Measurements from ENCODE around the gene FFAR1. TPM values are rescaled to one million over a fixed set of nuclear protein-coding genes. Genes with fewer than 3 reads are reported as not detected.

FFAR1 gene, protein sequence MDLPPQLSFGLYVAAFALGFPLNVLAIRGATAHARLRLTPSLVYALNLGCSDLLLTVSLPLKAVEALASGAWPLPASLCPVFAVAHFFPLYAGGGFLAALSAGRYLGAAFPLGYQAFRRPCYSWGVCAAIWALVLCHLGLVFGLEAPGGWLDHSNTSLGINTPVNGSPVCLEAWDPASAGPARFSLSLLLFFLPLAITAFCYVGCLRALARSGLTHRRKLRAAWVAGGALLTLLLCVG (N-terminal part only)
- polyA plus RNA-seq (2012; ENCODE audit: insufficient read depth, insufficient read length, low read depth): not detected

DNA sequence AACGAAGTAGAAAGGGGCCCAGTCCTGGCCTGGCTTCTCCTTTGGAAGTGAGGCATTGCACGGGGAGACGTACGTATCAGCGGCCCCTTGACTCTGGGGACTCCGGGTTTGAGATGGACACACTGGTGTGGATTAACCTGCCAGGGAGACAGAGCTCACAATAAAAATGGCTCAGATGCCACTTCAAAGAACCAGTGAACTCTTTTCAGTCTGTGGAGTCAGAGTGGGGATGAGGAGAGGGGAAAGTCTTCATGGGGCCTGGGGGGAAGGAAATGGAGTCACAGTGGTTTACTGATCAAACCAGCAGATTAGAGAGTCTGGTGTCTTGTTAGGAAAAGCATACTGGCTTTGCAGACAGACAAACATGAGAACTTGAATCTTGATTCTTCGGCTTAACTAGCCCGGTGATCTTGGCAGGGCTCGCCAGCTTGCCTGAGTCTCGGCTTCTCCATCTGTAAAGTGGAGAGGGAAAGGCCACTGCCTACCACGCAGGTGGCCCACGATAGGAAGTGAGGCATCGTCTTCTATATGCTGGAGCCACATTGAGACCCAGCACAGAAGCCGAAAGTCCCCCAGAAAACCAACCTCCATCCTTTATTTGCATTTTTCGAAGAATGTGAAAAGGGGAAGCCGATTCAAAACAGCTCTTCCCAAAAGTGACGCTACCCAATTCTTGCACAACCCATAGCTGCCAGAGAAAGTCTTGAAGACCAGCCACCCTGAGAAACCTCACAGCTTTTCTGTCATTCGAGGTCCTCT is at the start of gene FFAR1:
Gene FFAR1 (plus strand): TSS at position 732 of the 759 bp plus-strand sequence. CDS start 3,650 bp downstream, outside the sequence.
- Histone ChIP-seq H3K36me3 (no peaks in the 10 kb centered on the region), H3K4me1 (no peaks in the 10 kb centered on the region), H3K9me3 (no peaks in the 10 kb centered on the region), H3K4me3 (ENCODE audit: low read depth, low read length) (no peak within 1 kb of the TSS), H3K27me3 (no peaks in the 10 kb centered on the region)
- no peak for DNase-seq
- TF ChIP-seq, protein P1, sequence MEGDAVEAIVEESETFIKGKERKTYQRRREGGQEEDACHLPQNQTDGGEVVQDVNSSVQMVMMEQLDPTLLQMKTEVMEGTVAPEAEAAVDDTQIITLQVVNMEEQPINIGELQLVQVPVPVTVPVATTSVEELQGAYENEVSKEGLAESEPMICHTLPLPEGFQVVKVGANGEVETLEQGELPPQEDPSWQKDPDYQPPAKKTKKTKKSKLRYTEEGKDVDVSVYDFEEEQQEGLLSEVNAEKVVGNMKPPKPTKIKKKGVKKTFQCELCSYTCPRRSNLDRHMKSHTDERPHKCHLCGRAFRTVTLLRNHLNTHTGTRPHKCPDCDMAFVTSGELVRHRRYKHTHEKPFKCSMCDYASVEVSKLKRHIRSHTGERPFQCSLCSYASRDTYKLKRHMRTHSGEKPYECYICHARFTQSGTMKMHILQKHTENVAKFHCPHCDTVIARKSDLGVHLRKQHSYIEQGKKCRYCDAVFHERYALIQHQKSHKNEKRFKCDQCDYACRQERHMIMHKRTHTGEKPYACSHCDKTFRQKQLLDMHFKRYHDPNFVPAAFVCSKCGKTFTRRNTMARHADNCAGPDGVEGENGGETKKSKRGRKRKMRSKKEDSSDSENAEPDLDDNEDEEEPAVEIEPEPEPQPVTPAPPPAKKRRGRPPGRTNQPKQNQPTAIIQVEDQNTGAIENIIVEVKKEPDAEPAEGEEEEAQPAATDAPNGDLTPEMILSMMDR (IDR thresholded peaks at IDR 0.05; ENCODE audit: low read depth, low read length): no peak

GRCh38 chr19:35297922-35298321 is 49.8 kb upstream of the FFAR1 start:
- Histone ChIP-seq H3K9me3 (peaks cover 7% of the 10 kb centered on the region), H3K36me3 (no peaks in the 10 kb centered on the region), H3K4me3 (ENCODE audit: low read depth, low read length) (no peak overlapping the region), H3K4me1 (no peaks in the 10 kb centered on the region), H3K27me3 (peaks cover 25% of the 10 kb centered on the region)
- TF ChIP-seq, protein P1 (IDR thresholded peaks at IDR 0.05; ENCODE audit: low read depth, low read length): no peak
- no peak for DNase-seq

- Histone ChIP-seq H3K9me3 (peaks cover 7% of the 10 kb centered on the region), H3K36me3 (no peaks in the 10 kb centered on the region), H3K27me3 (peaks cover 18% of the 10 kb centered on the region), H3K4me3 (ENCODE audit: low read depth, low read length) (no peak overlapping the region), H3K4me1 (no peaks in the 10 kb centered on the region)
- no peak for DNase-seq
- TF ChIP-seq, protein P1 (IDR thresholded peaks at IDR 0.05; ENCODE audit: low read depth, low read length): no peak
Measured at GRCh38 chr19:35298561-35298972, 49.1 kb upstream of the FFAR1 start.

GRCh38 chr19:35299523-35300338 is 48.0 kb upstream of the FFAR1 start:
- H3K27me3 ChIP-seq: peaks cover 9% of the 10 kb centered on the region; the same call in 1 of the 2 replicates
- TF ChIP-seq, protein P1 (IDR thresholded peaks at IDR 0.05; ENCODE audit: low read depth, low read length): no peak
- H3K36me3 ChIP-seq: no peaks in the 10 kb centered on the region
- H3K9me3 ChIP-seq: peaks cover 7% of the 10 kb centered on the region
- H3K4me1 ChIP-seq: no peaks in the 10 kb centered on the region
- peak; percentile 75 for DNase-seq
- no peak overlapping the region for H3K4me3 ChIP-seq (ENCODE audit: low read depth, low read length)

DNA sequence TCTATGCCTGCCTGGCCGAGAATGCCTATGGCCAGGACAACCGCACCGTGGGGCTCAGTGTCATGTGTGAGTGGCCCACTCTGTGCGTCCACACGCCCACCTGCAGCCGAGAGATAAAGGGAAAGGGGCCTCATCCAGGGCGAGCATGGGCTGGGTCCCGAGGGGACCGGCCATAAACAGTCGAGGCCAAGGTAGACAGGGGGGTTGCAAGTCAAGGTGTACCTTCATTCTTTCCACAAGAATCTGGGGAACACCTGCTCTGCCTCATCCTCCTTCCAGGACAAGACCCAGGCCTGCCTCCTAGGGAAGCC is 47.4 kb upstream of the FFAR1 start:
- TF ChIP-seq, protein P1 (IDR thresholded peaks at IDR 0.05; ENCODE audit: low read depth, low read length): no peak
- DNase-seq: no peak
- Histone ChIP-seq H3K27me3 (peaks cover 7% of the 10 kb centered on the region; the same call in 1 of the 2 replicates), H3K4me3 (ENCODE audit: low read depth, low read length) (no peak overlapping the region), H3K9me3 (peaks cover 7% of the 10 kb centered on the region), H3K36me3 (no peaks in the 10 kb centered on the region), H3K4me1 (no peaks in the 10 kb centered on the region)
